HG03354 (cell line): ENCODE data around the gene TRABD2A.

Source experiments
- ATAC-seq: cut with Tn5 transposase; IDR thresholded peaks from one replicate; pipeline ENCODE4 v1.9.1; 2021; ENCODE audit warnings: mild to moderate bottlenecking; ENCODE audit not compliant: unreplicated experiment, poor library complexity, severe bottlenecking

Gene TRABD2A

DNA sequence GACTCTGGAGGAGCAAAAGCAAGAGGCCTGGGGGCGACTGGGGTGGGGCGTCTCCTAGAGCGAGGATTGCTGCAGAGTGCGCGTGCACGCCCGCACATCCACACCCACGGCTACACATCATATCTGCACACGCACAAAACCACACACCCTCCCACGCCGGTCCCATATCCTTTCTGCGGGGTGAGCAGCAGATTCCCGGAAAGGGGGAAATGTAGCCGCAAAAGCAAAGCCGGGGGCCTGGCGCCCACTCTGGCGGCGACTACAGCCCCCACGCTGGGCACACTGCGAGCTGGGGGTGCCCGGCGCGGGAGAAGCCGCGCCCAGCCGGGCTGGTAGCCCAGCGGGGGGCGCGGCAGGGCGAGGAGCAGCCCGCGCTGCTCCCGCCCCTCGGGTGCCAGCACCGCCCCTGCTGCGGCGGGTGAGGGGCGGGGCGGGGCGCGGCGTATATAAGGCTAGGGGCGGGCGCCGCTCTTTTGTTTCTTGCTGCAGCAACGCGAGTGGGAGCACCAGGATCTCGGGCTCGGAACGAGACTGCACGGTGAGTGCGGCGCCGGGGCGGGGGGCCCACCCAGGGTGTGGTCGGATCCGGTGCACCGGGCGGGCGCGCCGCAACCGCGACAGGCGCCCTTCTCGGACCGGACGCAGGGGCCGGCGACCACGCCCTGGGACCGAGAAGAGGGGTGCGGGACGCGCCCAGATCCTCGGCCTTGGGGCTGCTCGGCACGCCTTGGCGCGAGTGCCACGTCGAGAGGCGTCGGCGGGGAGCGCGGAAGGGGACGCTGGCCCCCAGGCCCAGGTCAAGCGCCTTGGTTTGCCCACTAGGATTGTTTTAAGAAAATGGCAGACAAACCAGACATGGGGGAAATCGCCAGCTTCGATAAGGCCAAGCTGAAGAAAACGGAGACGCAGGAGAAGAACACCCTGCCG is 24.6 kb upstream of the TRABD2A start, which contains the start of gene TMSB10:
Gene TMSB10 (plus strand): TSS at position 476 of the 927 bp plus-strand sequence.
- peak; percentile 81 for ATAC-seq

DNA sequence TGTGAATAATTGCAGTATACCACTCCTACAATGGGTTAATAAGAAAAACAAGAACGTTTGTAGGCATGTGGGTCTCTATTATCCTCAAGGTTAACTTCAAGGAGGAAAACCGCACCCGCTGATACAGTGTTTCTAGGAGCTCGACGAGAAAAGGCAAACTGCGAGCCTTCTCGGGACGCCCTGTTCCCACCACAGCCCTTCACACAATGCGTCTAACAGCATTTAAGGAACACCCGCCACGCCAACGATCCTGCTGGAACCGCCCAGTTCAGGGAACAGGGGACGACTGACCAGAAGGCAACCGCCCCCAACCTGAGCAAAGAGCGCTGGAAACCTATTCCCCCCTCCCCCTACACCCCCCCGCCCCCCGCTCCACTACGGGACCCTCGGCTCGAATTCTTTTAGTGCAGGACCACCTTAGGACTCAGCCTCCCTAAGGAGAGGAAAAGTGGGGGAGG is 23.9 kb upstream of the TRABD2A start:
- ATAC-seq = no peak

DNA sequence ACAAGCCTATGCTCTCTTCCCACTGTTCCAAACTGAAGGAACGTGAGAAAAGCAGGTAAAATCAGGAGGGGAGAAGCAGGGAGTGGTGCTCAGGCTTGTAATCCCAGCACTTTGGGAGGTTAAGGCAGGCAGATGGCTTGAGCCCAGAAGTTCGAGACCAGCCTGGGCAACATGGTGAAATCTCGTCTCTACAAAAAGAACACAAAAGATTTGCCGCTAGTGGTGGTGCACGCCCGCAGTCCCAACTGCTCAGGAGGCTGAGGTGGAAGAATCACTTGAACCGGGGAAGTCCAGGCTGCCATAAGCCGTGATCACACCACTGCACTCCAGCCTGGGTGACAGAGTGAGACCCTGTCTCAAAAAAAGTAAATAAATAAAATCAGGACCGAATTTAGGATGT is 23.3 kb upstream of the TRABD2A start:
- ATAC-seq = no peak

DNA sequence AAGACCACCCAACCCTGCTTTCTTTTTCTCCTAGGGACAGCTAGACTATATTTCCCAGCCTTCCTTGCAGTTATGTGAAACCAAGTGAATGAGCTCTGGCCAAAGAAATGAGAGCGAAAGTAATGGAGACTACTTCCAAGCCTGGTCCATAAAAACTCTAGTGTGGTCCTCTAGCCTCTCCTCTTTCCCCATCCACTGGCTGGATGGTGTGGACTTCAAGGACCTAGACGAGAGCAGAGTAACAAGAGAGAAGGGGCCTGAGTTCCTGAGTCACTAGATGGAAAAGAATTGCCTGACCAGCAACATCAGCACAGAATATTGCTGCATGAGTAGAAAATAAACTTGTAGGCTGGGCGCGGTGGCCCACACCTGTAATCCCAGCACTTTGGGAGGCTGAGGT is 21.6 kb upstream of the TRABD2A start:
- no peak for ATAC-seq

DNA sequence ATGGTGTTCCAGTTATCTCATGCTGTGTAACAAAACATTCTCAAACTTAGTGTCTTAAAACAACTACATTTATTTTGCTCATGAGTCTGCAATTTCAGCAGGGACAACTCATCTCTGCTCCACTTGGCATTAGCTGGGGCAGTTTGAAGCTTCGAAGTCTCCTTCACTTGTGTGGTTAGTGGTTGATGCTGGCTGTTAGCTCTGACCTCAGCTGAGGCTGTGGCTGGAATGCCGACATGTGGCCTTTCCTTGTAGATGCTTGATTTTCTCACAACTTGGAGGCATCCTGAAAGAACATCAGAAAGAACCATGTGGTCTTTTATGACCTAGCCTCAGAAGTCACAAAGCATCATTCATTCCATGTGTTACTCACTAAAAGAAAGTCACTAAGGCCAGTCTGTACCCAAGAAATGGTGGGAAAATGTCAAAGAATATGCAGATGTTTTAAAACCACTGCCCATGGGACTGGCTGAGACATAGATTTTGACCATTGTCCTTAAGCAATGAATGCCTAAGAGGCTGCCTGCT is 20.8 kb upstream of the TRABD2A start:
- no peak for ATAC-seq

DNA sequence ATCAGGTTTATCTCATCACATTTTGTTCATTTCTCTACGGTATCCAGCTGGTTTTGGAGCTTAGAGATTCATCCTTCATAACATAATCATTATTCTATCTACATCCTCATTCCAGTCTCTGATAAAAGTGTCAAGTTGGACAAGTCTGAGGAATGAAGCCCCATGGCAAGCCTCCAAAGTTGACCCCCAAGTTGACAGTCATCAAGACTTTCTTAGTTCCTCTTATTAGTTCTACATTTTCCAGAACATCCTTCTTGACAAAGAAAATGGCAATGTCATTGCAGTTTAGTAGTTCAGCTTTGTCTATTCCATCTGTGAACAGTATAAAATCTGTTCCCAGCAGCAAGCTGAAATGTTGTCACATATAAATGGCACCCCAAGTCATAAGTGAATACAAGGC is 20.1 kb upstream of the TRABD2A start:
- ATAC-seq = no peak

DNA sequence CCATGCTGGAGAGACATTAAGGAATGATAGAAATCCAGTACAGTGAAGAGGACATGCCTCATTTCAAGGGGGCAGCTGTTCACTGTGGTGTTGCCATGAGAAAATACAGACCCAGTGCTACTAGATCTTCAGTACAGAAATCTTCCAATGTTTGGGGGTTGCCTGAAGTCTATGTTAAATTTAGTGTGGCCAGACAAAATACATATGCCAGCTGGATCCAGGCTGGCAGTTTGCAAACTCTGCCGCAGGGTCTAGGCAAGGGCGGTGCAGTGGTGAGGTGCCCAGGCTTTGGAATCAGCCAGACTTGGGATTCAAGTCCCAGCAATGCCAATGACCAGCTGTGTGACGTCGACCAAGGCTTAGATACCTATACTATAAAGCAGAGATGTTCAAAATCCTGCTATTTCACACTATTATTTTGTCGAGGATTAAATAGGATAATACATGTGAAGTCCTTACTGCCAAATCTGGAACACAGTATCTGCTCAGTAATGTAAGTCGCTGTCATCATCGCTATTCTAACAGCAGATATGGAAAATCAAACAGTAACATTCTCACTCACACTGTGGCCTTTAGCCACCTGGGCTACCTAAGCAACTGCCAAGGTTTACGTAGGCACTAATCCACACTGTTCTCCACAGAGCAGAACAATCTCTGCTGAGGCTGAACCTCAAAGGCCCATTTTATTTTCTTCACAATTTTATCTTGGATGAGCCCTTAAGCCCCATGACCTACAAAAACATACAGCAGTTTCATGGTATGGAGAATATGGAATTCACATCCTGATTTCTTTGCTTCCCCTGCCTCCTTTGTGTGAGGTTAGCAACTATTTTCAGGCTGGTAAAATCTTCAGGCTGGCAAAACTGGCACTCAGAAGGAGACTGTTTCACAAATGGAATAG is 18.7 kb upstream of the TRABD2A start:
- no peak for ATAC-seq

DNA sequence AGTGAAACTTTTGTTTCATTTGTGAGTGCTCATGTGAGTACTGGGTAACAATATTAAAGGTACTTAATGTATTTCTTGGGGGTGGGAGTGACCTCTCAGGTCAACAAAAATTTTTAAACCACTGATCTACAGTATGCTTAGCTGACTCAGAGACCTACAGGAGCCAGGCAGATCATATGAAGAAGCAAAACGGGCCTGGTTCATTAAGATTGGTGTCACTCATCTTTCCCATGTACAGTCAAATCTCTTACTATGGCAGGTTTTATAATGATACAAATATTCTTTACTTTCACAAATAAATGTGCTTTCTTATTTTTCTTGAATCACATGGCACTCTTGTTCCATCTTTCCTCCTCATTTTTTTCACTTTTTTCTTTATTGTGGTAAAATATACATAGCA is 16.9 kb upstream of the TRABD2A start:
- no peak for ATAC-seq

DNA sequence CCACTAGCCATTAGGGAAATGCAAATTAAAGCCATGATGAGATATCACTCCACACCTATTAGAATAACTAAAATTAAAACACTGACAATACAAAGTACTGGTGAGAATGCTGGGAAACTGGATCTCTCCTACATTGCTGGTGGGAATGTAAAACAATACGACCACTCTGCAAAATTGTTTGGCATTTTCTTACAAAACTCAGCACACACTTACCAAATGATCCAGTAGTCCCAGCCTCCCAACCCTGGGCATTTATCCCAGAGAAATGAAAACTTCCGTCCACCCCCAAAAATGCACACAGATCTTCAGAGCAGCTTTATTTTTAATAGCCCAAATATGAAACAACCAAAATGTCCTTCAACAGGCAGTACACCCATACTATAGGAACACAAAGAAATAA is 15.7 kb upstream of the TRABD2A start:
- no peak for ATAC-seq

DNA sequence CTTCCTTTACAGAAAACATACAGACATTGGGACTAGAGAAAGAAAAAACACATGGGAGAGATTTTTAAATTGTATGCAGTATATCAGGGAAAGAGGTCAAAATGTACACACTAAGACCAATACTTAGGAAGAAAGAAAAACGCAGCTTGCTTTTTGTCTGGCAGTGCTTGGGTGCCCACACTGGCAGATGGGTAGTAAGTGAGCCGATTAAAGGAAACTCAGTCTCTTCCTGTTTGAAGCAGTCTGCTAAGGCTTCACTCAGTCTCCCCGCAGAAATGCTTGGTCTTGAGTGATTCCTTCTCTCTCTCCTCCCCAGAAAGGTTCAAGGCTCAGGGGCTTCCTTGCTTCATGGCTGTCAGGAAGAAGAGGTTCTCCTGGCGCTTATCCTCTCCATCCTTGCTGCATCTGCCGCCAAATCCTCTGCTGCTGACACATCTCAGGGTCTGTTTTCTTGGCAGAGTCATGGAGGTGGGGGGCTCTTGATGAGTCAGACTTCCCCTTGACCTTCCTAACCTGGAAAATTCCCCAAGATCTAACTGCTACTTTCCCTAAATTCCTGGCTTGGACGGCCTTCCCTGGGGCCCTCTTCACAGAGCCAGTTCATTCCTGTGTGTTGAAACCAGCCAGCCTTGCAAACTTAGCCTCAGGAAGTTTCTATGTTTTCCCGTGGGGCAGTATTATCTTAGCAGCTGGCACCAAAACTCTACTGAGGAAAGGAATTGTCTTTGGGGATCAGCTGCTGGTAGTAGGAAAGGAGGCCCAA is 14.1 kb upstream of the TRABD2A start:
- ATAC-seq = no peak

DNA sequence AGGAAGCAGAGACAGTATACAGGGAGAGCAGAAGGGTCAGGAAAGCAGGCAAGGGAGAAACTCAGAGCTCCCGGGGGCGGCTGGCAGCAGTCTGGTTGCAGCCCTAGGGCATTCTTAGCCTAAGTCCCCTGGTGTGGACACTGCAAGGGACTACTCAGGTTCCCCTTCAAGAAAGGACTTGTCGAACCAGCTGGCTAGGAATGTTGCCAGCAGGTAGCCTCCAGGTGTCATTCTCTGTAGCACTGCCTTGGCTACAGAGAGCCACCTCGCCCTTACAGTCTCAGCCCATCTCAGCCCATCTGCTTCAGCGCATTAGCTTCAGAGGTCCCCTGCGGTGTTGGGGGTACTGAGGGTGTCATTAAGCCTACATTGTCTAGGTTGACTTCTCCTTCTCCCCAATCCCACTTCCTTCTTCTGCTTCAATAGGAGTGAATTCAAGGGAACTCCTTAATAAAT is 13.3 kb upstream of the TRABD2A start:
- ATAC-seq = no peak

DNA sequence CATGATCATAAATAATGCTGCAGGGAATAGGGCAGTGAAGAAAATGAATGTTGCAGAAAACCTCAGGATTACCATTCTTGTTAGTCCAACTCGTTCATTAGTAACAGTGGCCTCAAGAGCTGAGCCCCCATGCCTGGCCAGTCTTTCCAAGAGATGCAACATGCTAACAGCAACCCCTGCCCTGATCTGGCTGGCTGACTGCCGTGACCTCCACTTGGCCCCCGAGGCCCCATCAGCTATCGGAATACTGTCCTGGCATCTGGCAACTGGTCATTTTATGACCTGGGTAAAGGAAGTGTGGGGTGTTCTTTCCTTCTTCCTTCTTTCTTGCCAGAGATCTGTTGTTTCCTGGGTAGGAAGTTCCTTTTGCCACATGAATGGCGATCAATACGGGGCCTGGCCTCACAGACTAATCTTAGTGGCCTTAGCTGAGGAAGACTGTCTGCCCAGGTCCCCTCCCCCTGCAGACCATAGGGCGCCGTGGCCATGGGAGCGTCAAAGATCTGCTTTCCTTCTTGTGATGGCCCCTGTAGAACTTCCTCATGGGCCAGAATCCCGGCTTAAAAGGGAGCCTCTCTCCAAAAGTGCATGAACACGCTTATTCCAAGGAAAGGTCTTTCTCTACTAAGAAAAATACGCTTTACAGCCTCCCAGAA is 10.6 kb upstream of the TRABD2A start:
- no peak for ATAC-seq

DNA sequence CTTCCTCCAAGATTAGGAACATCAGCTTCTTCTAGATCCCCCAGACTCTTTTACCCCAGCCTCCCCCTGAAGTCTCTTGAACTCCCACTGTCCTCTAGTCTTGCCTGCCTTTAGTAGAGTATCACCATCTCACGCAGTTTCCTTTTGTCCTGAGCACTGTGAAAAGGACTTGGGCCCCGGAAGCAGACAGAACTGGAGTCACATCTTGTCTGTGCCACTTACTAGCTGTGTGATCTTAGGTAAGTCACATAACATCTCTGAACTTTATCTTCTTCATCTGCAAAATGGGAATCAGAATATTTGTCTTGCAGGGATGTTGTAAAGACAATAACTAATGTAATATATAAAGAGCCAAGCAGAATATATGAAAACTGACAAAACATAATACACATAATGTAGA is 8.4 kb upstream of the TRABD2A start:
- ATAC-seq = no peak

DNA sequence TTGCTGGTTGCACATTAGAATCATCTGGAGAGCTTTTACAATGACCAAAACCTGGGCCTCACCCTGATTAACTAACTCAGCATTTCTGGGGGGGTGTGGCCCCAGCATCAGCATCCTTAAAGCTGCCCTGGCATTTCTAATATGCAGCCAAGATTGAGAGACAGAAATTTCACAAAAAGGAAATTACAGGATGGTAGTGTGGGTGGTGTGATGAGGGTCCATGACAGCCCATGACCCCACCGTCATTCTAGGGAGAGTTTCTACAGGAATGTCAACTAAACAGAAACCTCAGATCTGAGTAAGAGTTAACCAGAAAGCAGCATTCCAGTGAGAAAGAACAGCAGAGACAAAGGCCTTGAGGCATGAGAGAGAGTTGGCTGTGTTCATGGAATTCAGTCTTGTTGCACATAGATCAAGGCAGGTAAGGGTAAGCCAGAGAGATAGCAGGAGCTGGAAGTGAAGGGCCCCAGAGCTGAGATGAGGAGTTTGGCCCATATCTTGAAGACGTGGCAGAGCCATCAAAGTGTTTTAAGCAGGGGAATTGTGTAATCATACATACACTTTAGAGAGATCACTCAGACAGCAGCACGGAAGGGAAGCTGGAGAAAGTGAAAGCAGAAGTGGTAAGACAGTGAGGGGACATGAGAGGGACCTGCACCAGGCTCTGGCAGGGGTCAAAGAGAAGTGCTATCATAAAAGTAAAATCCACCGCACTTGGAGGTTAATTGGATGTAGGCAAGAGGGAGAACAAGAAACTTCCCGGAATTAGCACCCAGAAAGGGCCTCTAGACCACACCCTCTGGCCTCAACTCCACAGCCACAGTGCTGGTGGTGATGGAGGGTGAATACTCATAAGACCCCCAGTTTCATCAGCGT is 7.8 kb upstream of the TRABD2A start:
- ATAC-seq = peak; percentile 99

DNA sequence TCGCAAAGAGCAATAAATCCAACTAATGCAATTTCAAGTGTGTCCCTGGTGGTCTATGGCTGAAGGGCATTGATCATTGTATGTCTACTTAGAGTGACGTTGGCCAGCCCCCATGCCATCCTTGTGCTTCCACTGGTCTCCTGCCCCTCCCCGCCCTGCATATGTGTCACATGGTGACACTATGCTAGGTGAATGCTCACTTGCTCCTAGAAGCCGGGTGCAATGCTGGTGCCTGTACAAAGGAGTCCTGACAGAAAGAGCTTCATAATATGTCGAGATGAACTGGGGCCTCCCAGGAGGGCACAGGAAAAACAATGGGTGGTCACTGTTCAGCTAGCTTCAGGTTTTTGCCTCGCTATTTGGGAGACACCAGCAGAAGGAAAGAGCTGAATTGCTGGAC is 5.9 kb upstream of the TRABD2A start:
- ATAC-seq = no peak

DNA sequence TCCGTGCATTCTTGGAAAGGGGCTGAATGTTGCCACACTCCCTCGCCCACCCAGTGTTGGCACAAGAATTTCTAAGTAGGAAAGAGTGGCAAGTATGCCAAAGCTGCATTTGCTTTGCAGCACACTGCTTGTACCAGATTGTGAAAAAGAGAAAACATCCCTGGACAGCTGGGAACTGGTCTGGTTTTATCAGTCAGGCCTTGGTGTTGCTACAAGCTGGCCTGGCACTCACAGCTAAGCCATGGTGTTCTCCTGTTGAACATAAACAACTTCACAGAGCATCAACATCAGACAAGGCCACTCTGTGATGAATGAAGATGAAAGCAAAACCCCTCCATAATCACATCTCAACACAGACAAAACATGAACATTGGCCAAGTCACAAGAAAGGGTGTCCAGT is 4.2 kb upstream of the TRABD2A start:
- no peak for ATAC-seq

DNA sequence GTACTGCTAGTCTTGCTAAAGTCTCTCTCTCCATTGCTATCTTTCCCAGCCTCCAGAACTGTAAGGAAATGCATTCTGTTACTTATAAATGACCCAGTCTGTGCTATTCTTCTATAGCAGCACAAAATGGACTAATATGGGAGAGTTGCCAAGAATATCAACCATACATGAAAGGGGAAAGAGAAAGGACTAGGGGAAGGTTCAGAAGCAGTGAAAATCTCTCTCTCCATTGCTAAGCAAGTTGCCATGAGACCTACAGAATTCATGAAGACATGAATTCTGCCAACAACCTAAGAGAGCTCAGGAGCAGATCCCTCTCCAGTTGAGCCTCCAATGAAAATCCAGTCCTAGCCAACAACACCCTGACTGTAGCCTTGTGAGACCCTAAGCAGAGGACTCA is 3.6 kb upstream of the TRABD2A start:
- no peak for ATAC-seq
